ENCODE data around the gene CHD2. TPM values are rescaled to one million over a fixed set of nuclear protein-coding genes. Genes with fewer than 3 reads are reported as not detected.

Gene CHD2
- total and polyA plus RNA-seq, 4 donors, result 13.9 to 90.2 (median 49.4) TPM

- Histone ChIP-seq H3K36me3 (ENCODE audit: control insufficient read depth in 4 of 4, insufficient read depth in 3 of 4, low read depth in 1 of 4, low read length in 3 of 4) (no peaks in the 10 kb centered on the region), H3K4me3 (ENCODE audit: low read depth in 1 of 3, low read length in 3 of 3) (no peak overlapping the region), H3K4me1 (ENCODE audit: control insufficient read depth in 4 of 4, insufficient read depth in 4 of 4, low read length in 3 of 4) (no peaks in the 10 kb centered on the region), H3K9me3 (ENCODE audit: control insufficient read depth in 4 of 4, low read length in 3 of 4) (peaks cover 0 to 4% (median 2%) of the 10 kb centered on the region in 4 donors), H3K27me3 (ENCODE audit: control insufficient read depth in 4 of 4, insufficient read depth in 4 of 4, low read length in 3 of 4) (no peaks in the 10 kb centered on the region), H3K27ac (ENCODE audit: low read depth in 1 of 2, low read length in 2 of 2) (no peak overlapping the region), H3K9ac (ENCODE audit: low read depth in 1 of 2, low read length in 2 of 2) (no peak overlapping the region)
- no peak for DNase-seq (ENCODE audit: low spot score)
- 82% methylated on average over 16 of the region's 16 CpGs for WGBS
- TF ChIP-seq HNF4G (IDR thresholded peaks at IDR 0.05) (no peak), YY1 (IDR thresholded peaks at IDR 0.05) (no peak), HNF4A (conservative IDR thresholded peaks at IDR 0.05) (no peak), TAF1 (conservative IDR thresholded peaks at IDR 0.05) (no peak), JUND (IDR thresholded peaks at IDR 0.05) (no peak), FOXA2 (IDR thresholded peaks at IDR 0.05) (no peak), ZBTB33 (IDR thresholded peaks at IDR 0.05) (no peak), MAX (IDR thresholded peaks at IDR 0.05) (no peak), SP1 (IDR thresholded peaks at IDR 0.05) (no peak), RAD21 (IDR thresholded peaks at IDR 0.05) (no peak), FOXA1 (IDR thresholded peaks at IDR 0.05) (no peak), CTCF (IDR thresholded peaks at IDR 0.05; ENCODE audit: low read depth, low read length, missing input control) (no peak), EGR1 (IDR thresholded peaks at IDR 0.05; ENCODE audit: low read depth in 2 of 2) (no peak), GABPA (IDR thresholded peaks at IDR 0.05 in 1 of 2, conservative IDR thresholded peaks at IDR 0.05 in 1 of 2) (no peak)
- TF ChIP-seq, protein P1, sequence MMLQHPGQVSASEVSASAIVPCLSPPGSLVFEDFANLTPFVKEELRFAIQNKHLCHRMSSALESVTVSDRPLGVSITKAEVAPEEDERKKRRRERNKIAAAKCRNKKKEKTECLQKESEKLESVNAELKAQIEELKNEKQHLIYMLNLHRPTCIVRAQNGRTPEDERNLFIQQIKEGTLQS (IDR thresholded peaks at IDR 0.05), result no peak
Measured at GRCh38 chr15:93048759-93049161, 148.6 kb downstream of the CHD2 start.

DNA sequence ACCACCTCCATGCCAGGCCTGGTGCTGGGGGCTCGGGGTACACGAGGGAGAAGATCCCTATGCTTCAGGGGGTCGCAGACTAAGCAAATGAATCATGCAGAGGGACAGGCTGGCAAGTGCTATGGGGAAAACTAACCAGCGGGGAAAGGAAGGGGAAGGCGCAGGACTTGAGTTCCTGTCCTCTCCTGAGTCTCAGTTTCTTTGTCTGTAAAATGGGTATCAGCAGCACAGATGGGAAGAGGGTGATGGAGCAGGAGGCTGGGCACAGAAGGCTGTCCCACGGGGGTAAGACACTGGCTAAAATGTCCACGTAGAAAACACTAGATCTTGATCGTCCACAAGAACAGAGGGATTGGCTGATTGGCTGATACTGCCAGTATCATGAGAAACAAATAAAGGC, 149.1 kb downstream of the CHD2 start:
- H3K4me1 ChIP-seq (ENCODE audit: control insufficient read depth in 4 of 4, insufficient read depth in 4 of 4, low read length in 3 of 4), result no peaks in the 10 kb centered on the region
- no peak overlapping the region for H3K27ac ChIP-seq (ENCODE audit: low read depth in 1 of 2, low read length in 2 of 2)
- no peak overlapping the region for H3K9ac ChIP-seq (ENCODE audit: low read depth in 1 of 2, low read length in 2 of 2)
- no peak for TF ChIP-seq GABPA (IDR thresholded peaks at IDR 0.05 in 1 of 2, conservative IDR thresholded peaks at IDR 0.05 in 1 of 2)
- no peaks in the 10 kb centered on the region for H3K27me3 ChIP-seq (ENCODE audit: control insufficient read depth in 4 of 4, insufficient read depth in 4 of 4, low read length in 3 of 4)
- 83% methylated on average over 8 of the region's 8 CpGs for WGBS
- no peak for DNase-seq (ENCODE audit: low spot score)
- no peaks in the 10 kb centered on the region for H3K36me3 ChIP-seq (ENCODE audit: control insufficient read depth in 4 of 4, insufficient read depth in 3 of 4, low read depth in 1 of 4, low read length in 3 of 4)
- H3K4me3 ChIP-seq (ENCODE audit: low read depth in 1 of 3, low read length in 3 of 3), result no peak overlapping the region
- H3K9me3 ChIP-seq (ENCODE audit: control insufficient read depth in 4 of 4, low read length in 3 of 4), result peaks cover 0 to 4% (median 2%) of the 10 kb centered on the region in 4 donors
